ENCODE data around the gene SLC49A3.

The SLC49A3 gene

GRCh38 chr4:680551-680927 is 8.4 kb downstream of the SLC49A3 start:
- Histone ChIP-seq H3K27me3 (ENCODE audit: control insufficient read depth, insufficient read depth, low read length) (no peaks in the 10 kb centered on the region), H2AFZ (no peak overlapping the region), H3K36me3 (ENCODE audit: control insufficient read depth, insufficient read depth, low read length) (no peaks in the 10 kb centered on the region), H3K4me2 (ENCODE audit: low read length) (peak overlapping the region; percentile 73), H3K4me3 (ENCODE audit: low read depth, low read length) (no peak overlapping the region), H3K9me3 (ENCODE audit: control insufficient read depth, low read length) (no peaks in the 10 kb centered on the region), H3K4me1 (peaks cover 3% of the 10 kb centered on the region), H3K79me2 (no peaks in the 10 kb centered on the region), H3K9ac (no peak overlapping the region), H3K27ac (no peak overlapping the region)
- no peak for TF ChIP-seq CTCF (IDR thresholded peaks at IDR 0.05)

GRCh38 chr4:680091-680490 is 8.9 kb downstream of the SLC49A3 start:
- TF ChIP-seq CTCF (IDR thresholded peaks at IDR 0.05), result no peak
- H3K4me1 ChIP-seq, result peaks cover 3% of the 10 kb centered on the region
- H3K4me3 ChIP-seq (ENCODE audit: low read depth, low read length), result no peak overlapping the region
- no peaks in the 10 kb centered on the region for H3K9me3 ChIP-seq (ENCODE audit: control insufficient read depth, low read length)
- no peaks in the 10 kb centered on the region for H3K79me2 ChIP-seq
- H3K27ac ChIP-seq, result no peak overlapping the region
- H3K36me3 ChIP-seq (ENCODE audit: control insufficient read depth, insufficient read depth, low read length), result no peaks in the 10 kb centered on the region
- no peak overlapping the region for H3K4me2 ChIP-seq (ENCODE audit: low read length)
- H2AFZ ChIP-seq, result no peak overlapping the region
- no peaks in the 10 kb centered on the region for H3K27me3 ChIP-seq (ENCODE audit: control insufficient read depth, insufficient read depth, low read length)
- H3K9ac ChIP-seq, result no peak overlapping the region

GRCh38 chr4:679629-680028 is 9.3 kb downstream of the SLC49A3 start:
- Histone ChIP-seq H2AFZ (no peak overlapping the region), H3K27ac (no peak overlapping the region), H3K4me2 (ENCODE audit: low read length) (no peak overlapping the region), H3K36me3 (ENCODE audit: control insufficient read depth, insufficient read depth, low read length) (no peaks in the 10 kb centered on the region), H3K9ac (no peak overlapping the region), H3K27me3 (ENCODE audit: control insufficient read depth, insufficient read depth, low read length) (no peaks in the 10 kb centered on the region), H3K9me3 (ENCODE audit: control insufficient read depth, low read length) (no peaks in the 10 kb centered on the region), H3K4me3 (ENCODE audit: low read depth, low read length) (no peak overlapping the region), H3K79me2 (no peaks in the 10 kb centered on the region), H3K4me1 (peaks cover 3% of the 10 kb centered on the region)
- TF ChIP-seq CTCF (IDR thresholded peaks at IDR 0.05), result no peak

GRCh38 chr4:679104-679481 is 9.9 kb downstream of the SLC49A3 start:
- no peak overlapping the region for H3K27ac ChIP-seq
- H3K4me1 ChIP-seq, result peaks cover 3% of the 10 kb centered on the region
- no peak overlapping the region for H2AFZ ChIP-seq
- H3K36me3 ChIP-seq (ENCODE audit: control insufficient read depth, insufficient read depth, low read length), result no peaks in the 10 kb centered on the region
- no peaks in the 10 kb centered on the region for H3K27me3 ChIP-seq (ENCODE audit: control insufficient read depth, insufficient read depth, low read length)
- no peaks in the 10 kb centered on the region for H3K79me2 ChIP-seq
- H3K9me3 ChIP-seq (ENCODE audit: control insufficient read depth, low read length), result no peaks in the 10 kb centered on the region
- TF ChIP-seq CTCF (IDR thresholded peaks at IDR 0.05), result no peak
- no peak overlapping the region for H3K9ac ChIP-seq
- no peak overlapping the region for H3K4me2 ChIP-seq (ENCODE audit: low read length)
- no peak overlapping the region for H3K4me3 ChIP-seq (ENCODE audit: low read depth, low read length)

GRCh38 chr4:678331-679103 is 10.4 kb downstream of the SLC49A3 start:
- Histone ChIP-seq H2AFZ (no peak overlapping the region), H3K4me2 (ENCODE audit: low read length) (no peak overlapping the region), H3K27me3 (ENCODE audit: control insufficient read depth, insufficient read depth, low read length) (no peaks in the 10 kb centered on the region), H3K4me1 (peaks cover 3% of the 10 kb centered on the region), H3K9me3 (ENCODE audit: control insufficient read depth, low read length) (no peaks in the 10 kb centered on the region), H3K27ac (no peak overlapping the region), H3K36me3 (ENCODE audit: control insufficient read depth, insufficient read depth, low read length) (no peaks in the 10 kb centered on the region), H3K79me2 (no peaks in the 10 kb centered on the region), H3K4me3 (ENCODE audit: low read depth, low read length) (no peak overlapping the region), H3K9ac (no peak overlapping the region)
- TF ChIP-seq CTCF (IDR thresholded peaks at IDR 0.05), result no peak
